Stimulated activated naive CD8-positive, alpha-beta T cell treated with anti-CD3 and anti-CD28 coated beads, Interleukin-15, Interleukin-2, amounts not matched to agents 100 ng/mL and 50 ng/mL, for 24 hours (primary cell): ENCODE results near the gene NSDHL.
"Not testable (repeated sequence)": the region's sequence is repeated elsewhere in the genome, so short reads cannot be mapped to it uniquely, and the experiment has no call there.

Experiments used
- H3K27ac Mint-ChIP-seq: one replicate; pipeline ENCODE4 v1.8.0; 2021; ENCODE audit warnings: mild to moderate bottlenecking, mixed read lengths
- H3K27me3 Mint-ChIP-seq: one replicate; pipeline ENCODE4 v1.8.0; 2021; ENCODE audit warnings: mixed read lengths
- H3K36me3 Mint-ChIP-seq: one replicate; pipeline ENCODE4 v1.8.0; 2021; ENCODE audit warnings: low read depth, mixed read lengths
- H3K4me1 Mint-ChIP-seq: one replicate; pipeline ENCODE4 v1.8.0; 2021; ENCODE audit warnings: low read depth, mixed read lengths
- H3K4me3 Mint-ChIP-seq: one replicate; pipeline ENCODE4 v1.8.0; 2021; ENCODE audit warnings: mild to moderate bottlenecking, mixed read lengths
- H3K9me3 Mint-ChIP-seq: one replicate; pipeline ENCODE4 v1.8.0; 2021; ENCODE audit warnings: mixed read lengths

The NSDHL gene

DNA sequence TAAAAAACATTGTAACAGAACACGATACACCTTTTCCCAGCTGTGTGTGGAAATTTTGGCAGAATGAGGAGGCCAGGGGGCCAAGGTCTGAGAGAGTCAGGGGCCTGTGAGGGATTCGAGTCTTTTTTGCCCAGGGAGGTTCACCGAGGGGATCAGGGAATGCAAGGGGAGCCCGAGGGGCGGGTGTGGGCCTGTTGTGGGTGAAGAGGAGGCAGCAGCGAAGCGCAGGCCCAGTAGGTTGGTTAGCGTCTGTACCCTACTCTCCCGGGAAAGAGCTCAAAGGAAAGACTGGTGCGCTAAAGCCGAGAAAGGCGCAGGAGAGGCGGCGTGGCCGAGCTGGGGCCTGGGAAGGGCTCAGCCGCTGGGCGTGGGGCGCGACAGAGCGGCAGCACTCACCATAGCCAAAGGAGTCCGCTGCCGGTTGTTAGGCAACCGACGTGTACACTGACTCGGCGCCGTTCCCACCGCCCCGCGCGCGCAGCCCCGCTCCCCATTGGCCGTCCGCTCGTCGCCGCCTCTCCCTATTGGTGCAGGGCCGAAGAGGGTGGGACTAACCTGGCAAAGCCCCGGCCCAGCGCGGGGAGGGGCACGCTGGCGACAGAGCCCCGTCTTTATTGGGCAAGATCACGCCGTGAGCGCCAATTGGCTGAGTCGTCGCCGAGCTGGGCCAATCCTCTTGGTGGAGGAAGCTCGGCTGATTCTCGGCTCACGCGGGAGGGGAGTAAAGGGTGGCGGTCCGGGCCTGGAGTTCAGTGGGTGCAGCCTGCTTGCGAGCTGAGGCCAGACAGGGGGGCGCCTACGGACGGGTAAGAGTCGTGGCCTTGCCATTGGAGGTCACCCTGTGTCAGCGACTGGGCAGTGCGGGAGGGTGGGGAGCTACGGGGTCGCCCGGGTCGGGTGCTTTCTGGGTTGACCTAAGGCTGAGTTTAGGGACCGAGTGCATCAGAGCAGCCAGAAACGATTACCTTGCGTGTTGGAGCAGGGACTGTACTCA is at the start of gene NSDHL, which contains the start of gene CETN2:
Gene NSDHL (plus strand): TSS at position 752 of the 994 bp plus-strand sequence. CDS start 15,262 bp downstream, outside the sequence.
Gene CETN2 (minus strand): TSS at position 446 of the 994 bp plus-strand sequence. CDS start 47 bp downstream, at position 399.
- Mint-ChIP-seq H3K4me1 (peaks cover 18% of the 10 kb centered on the region), H3K27me3 (no peaks in the 10 kb centered on the region), H3K4me3 (peak within 1 kb of the TSS; percentile 92), H3K27ac (peak within 1 kb of the TSS; percentile 89), H3K9me3 (no peaks in the 10 kb centered on the region), H3K36me3 (peaks cover 6% of the 10 kb centered on the region)

DNA sequence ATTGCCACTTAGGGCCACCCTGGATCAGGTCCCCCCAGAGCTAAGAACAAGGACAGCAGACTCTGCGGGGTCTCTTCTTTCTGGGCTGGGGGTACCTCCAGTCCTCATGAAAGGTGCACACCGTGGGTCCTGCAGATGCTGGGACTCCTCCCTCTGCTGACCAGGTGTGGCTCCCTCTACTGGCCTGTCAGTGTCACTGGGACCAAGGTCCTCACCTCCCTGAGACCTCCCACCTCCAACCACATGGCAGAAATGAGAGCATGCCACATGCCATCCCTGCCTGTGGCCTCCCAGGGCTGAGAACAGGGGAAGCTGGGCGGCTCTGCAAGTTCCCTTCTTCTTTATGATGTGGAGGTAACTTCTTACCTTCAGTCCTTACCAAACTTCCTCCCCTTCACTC is 43.8 kb upstream of the NSDHL start:
- H3K4me1 Mint-ChIP-seq, H3K27me3 Mint-ChIP-seq, H3K4me3 Mint-ChIP-seq, H3K27ac Mint-ChIP-seq, H3K36me3 Mint-ChIP-seq, H3K9me3 Mint-ChIP-seq: not testable (repeated sequence)

DNA sequence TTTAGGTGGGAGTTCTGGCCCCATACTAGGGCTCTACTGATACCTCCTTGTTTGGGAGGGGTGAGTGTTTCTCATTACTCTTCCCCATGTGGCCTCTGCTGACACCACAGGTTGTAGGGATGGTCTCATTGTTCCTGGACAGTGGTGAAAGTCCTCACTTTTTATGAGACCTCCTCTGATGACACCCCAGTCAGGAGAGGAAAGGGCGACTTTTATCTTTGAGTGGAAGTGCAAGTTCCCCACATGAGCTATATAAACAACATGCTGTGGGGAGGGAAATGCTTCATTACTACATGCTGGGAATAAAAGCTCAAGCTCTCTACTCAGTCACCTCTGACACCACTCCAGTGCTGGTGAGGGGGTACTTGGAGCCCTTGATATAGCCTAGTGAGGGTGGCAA is 31.9 kb upstream of the NSDHL start:
- H3K27ac Mint-ChIP-seq, result no peak overlapping the region

DNA sequence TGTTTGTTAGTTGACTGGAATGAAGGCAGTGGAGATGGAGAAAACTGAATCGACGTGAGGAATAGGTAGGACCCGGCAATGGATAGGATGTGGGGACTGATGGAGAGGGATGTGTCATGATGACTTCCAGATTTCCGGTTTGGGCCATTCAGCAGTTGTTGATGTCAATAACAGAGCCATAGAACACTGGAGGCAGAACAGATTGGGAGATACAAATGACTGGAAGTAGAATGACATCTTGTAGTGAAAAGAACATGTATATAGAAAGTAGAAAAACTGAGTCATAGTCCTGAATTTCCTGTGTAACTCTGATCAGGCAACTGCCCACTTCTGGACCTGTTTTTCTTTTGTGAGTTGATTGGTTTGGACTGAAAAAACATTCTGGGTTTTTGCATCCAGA is 24.8 kb upstream of the NSDHL start:
- H3K4me3 Mint-ChIP-seq, result no peak overlapping the region
- no peaks in the 10 kb centered on the region for H3K9me3 Mint-ChIP-seq
- H3K36me3 Mint-ChIP-seq, result no peaks in the 10 kb centered on the region
- peaks cover 5% of the 10 kb centered on the region for H3K4me1 Mint-ChIP-seq
- H3K27me3 Mint-ChIP-seq, result peaks cover 12% of the 10 kb centered on the region
- H3K27ac Mint-ChIP-seq, result no peak overlapping the region

More for the DNA sequence above, 31.9 kb upstream of the NSDHL start:
- H3K36me3 Mint-ChIP-seq, result no peaks in the 10 kb centered on the region
- no peak overlapping the region for H3K4me3 Mint-ChIP-seq
- no peaks in the 10 kb centered on the region for H3K9me3 Mint-ChIP-seq
- no peaks in the 10 kb centered on the region for H3K4me1 Mint-ChIP-seq
- peaks cover 11% of the 10 kb centered on the region for H3K27me3 Mint-ChIP-seq

DNA sequence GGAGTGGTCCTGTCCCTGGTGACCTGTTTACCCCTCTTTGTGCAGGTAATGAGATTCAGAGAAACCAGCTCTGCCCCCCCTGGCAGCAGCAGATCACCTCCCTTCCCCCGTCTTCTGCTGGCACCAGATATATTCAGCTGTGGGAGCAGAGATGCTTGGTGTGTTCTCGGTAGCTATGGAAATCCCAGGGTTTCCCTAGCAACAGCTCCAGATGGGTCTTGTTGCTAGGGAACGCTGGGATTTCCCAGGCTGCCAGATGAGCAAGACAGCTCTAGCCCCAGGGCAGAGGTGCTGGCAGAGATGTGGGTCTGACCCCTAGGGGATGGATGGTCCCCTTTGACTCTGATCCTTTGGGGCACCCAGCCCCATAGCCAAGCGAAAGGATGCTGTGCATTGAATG is 20.5 kb upstream of the NSDHL start:
- Mint-ChIP-seq H3K36me3 (no peaks in the 10 kb centered on the region), H3K9me3 (no peaks in the 10 kb centered on the region), H3K27me3 (peaks cover 6% of the 10 kb centered on the region), H3K27ac (no peak overlapping the region), H3K4me1 (peaks cover 5% of the 10 kb centered on the region), H3K4me3 (no peak overlapping the region)

DNA sequence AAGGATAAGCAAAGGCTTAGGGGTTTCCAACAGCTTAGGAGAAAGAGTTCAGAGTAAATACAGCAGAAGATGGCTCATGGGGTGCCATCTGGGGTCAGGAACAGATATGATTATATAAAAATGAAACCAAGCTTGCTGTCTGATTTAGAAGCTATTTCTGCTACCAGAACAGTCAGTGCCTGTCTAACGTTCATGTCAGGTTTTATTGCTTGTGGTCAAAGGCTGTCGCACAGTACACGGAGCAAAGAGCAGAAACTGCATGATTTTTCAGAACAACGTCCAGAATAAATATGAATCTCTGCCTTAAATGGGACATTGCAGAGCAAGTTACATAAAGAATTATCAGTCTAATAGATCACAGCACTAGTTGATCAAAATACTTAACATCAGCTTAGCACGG is 17.7 kb upstream of the NSDHL start:
- H3K4me1 Mint-ChIP-seq, result no peaks in the 10 kb centered on the region
- H3K9me3 Mint-ChIP-seq, result no peaks in the 10 kb centered on the region
- no peak overlapping the region for H3K27ac Mint-ChIP-seq
- H3K27me3 Mint-ChIP-seq, result peaks cover 6% of the 10 kb centered on the region
- no peaks in the 10 kb centered on the region for H3K36me3 Mint-ChIP-seq
- no peak overlapping the region for H3K4me3 Mint-ChIP-seq

DNA sequence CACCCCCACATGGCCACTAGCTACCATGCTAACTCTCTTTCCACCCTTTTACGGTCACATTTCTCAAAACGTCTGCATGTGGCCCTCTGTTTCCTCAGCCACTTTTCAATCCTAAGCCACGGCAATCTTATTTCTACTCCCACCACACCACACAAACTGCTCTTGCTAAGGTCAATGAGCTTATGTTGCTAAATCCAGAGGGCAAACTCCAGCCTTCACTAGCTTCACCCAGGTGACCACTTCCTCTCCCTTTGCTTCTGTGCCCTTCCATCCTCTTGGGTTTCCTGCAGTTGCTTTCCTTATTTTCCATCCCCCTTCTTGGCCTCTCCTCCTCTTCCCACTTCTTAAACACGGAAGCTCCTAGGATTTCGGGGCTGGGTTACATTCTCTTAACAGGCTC is 16.8 kb upstream of the NSDHL start:
- Mint-ChIP-seq H3K36me3 (no peaks in the 10 kb centered on the region), H3K4me1 (no peaks in the 10 kb centered on the region), H3K27ac (no peak overlapping the region), H3K27me3 (no peaks in the 10 kb centered on the region), H3K9me3 (no peaks in the 10 kb centered on the region), H3K4me3 (no peak overlapping the region)

DNA sequence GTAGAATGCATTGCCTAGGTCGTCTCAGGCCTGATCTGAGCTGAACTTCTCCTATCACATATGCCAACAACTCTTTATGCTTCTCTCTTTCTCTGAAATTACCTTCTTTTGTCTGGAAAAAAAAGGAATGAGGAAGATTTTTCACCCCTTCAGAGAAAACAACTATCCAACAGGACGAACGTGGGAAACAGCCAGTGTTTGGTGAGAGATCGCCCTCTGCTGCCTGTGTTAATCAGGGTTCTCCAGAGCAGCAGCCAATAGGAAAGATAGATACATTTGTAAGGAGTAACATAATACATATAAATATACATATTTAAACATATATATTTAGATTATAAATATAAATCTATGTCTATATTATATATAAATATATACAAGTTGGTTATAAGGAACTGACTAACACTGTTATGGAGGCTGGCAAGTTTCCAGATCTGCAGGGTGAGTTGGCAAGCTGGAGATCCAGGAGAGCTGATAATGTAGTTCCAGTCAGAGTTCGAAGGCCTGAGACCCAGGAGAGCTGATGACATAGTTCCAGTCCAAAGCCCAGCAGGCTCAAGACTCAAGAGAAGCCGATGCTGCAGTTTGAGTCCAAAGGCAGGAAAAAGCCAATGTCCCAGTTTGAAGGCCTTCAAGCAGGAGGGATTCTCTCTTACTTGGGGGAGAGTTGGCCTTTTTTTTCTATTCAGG is 13.6 kb upstream of the NSDHL start:
- no peak overlapping the region for H3K27ac Mint-ChIP-seq

DNA sequence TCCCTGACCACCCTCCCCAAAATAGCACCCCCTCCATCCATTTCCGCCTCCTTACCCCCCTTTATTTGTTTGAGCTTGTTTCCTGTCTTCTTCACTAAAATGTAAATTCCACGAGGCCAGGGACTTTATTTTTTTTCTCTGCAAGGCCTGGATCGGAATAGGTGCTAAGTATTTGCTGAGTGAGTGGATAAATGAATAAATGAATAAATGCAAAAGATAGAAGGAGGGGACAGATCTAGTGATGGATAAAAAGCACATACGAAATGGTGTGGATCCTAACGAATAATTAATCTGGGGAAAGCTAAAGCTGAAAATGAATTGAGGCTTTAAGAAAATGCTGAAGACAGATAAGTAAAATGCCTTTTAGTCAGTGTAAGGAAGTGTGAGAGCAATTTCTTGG is 12.5 kb upstream of the NSDHL start:
- no peaks in the 10 kb centered on the region for H3K9me3 Mint-ChIP-seq
- H3K36me3 Mint-ChIP-seq, result no peaks in the 10 kb centered on the region
- H3K27ac Mint-ChIP-seq, result no peak overlapping the region
- H3K27me3 Mint-ChIP-seq, result peaks cover 12% of the 10 kb centered on the region
- H3K4me3 Mint-ChIP-seq, result no peak overlapping the region
- H3K4me1 Mint-ChIP-seq, result no peaks in the 10 kb centered on the region

More for the DNA sequence above, 13.6 kb upstream of the NSDHL start:
- no peaks in the 10 kb centered on the region for H3K4me1 Mint-ChIP-seq
- H3K9me3 Mint-ChIP-seq, result no peaks in the 10 kb centered on the region
- H3K27me3 Mint-ChIP-seq, result peaks cover 7% of the 10 kb centered on the region
- H3K36me3 Mint-ChIP-seq, result no peaks in the 10 kb centered on the region
- no peak overlapping the region for H3K4me3 Mint-ChIP-seq

DNA sequence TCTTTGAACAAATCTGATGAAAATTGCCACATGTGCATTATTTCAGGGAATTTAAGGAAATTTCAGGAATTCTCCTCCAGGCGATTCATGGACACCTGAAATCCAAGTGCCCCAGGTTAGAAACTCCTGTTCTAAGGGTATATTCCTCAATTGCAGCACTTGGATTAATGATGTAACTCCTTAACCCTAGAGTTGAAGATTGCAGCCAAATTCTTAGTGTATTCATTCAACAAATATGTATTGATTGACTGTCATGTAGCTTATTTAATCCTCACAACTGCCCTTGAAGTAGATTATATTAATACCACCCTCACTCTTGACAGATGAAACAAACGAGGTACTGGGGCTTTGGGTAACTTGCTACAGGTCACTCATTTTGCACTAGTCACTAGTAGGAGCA is 11.6 kb upstream of the NSDHL start:
- H3K9me3 Mint-ChIP-seq, result no peaks in the 10 kb centered on the region
- H3K27me3 Mint-ChIP-seq, result peaks cover 12% of the 10 kb centered on the region
- no peaks in the 10 kb centered on the region for H3K36me3 Mint-ChIP-seq
- no peaks in the 10 kb centered on the region for H3K4me1 Mint-ChIP-seq
- no peak overlapping the region for H3K27ac Mint-ChIP-seq
- no peak overlapping the region for H3K4me3 Mint-ChIP-seq

DNA sequence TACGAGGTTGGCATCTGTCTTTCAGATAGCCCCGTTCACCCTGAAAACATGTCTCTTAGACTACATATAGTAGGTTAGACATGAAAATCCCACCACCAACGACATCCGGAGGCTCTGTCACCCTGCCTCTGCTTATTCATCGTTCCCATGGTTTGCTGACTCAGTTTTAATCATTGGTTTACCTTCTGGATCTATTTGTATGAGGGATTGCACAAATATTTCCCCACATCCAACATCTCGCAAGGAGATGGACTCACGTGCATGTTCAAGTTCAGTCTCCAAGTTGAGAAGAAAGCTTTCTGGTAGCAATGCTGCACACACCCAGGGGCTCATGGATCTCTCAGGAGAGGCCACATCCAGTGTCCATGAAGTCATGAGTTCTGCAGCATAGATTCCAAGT is 11.1 kb upstream of the NSDHL start:
- no peak overlapping the region for H3K4me3 Mint-ChIP-seq
- H3K9me3 Mint-ChIP-seq, result no peaks in the 10 kb centered on the region
- peaks cover 12% of the 10 kb centered on the region for H3K27me3 Mint-ChIP-seq
- H3K4me1 Mint-ChIP-seq, result no peaks in the 10 kb centered on the region
- H3K36me3 Mint-ChIP-seq, result no peaks in the 10 kb centered on the region
- H3K27ac Mint-ChIP-seq, result no peak overlapping the region

DNA sequence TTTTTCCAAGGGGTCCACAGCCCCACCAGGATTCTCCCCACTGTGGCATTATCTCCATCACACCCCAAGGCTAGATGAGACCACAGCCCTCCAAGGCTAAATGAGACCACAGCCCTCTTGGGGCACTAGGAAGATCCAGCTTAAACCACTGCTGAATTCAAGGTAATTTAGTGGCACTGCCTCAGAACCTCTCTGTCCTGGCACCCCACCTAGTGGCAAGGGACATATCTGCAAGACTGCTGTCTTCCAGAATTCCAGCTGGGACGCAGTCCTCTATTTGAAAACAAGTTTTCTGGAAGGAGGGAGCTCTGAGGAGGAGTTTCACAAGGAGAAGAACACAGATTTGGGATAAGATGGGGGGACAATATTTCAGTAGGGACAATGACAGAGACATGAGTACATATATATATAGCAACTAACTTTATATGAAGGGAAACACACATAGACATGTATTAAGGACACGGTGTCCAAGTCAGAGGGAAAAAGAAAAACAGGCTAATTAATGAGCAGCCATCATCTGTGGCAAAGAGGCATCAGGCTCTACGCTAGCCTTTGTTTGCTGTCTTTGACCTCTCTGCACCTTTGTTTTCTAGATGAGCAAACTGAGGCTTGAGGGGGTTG is 9.6 kb upstream of the NSDHL start:
- H3K4me3 Mint-ChIP-seq, result no peak overlapping the region
- no peaks in the 10 kb centered on the region for H3K9me3 Mint-ChIP-seq
- H3K36me3 Mint-ChIP-seq, result no peaks in the 10 kb centered on the region
- no peaks in the 10 kb centered on the region for H3K4me1 Mint-ChIP-seq
- H3K27ac Mint-ChIP-seq, result no peak overlapping the region
- peaks cover 12% of the 10 kb centered on the region for H3K27me3 Mint-ChIP-seq

DNA sequence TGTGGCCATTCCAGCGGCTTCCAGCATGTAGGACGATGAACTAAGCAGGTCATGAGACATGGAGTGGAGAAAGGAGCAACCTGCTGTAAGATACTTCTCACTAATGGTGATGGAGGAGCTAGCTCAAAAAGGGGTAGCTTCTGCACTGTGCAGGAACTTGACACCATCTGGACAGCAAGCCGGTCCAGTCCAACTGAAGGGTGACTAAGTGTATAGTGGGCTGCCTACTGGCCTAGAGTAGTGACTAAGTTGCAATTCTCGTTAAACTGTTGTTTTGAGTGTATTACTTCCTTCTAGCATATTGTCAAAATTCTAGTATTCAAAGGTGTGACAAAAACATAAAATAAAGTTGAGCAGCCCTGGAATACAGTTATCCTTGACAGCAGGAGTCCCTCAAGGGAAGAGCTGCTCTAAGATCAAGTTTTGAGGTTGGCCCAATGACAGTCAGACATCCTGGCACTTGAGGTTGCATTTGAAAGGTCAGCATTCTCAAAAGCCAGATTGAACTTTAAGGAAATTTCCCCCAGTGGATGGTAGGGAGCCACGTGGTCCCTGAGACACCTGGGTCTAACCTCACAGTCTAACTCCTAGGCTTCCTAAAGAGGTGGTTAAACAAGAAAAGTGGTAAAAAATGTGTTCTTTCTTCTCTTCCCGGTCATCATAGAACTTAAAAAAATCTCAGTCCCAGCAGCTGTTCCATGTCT is 8.3 kb upstream of the NSDHL start:
- no peaks in the 10 kb centered on the region for H3K9me3 Mint-ChIP-seq
- peaks cover 12% of the 10 kb centered on the region for H3K27me3 Mint-ChIP-seq
- no peaks in the 10 kb centered on the region for H3K36me3 Mint-ChIP-seq
- no peak overlapping the region for H3K27ac Mint-ChIP-seq
- H3K4me3 Mint-ChIP-seq, result no peak overlapping the region
- no peaks in the 10 kb centered on the region for H3K4me1 Mint-ChIP-seq

DNA sequence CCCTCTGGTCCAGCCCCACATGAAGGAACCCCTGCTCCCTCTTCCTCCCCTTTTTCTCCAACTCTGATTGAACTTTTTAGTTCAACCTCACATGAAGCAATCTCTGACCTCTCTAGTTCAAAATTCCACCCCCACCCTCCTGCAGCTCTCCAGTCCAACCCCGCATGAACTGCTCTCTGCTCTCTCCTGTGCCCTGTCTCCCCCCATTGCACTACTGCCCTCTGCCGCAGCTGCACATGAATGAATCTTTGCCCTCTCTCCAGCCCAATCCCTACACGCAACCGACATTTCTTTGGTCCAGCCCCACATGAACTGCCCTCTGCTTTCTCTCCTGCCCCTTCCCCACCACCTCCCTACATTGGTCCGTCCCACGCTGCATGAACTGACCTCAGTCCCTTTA is 7.2 kb upstream of the NSDHL start:
- Mint-ChIP-seq H3K36me3 (no peaks in the 10 kb centered on the region), H3K27me3 (peaks cover 12% of the 10 kb centered on the region), H3K9me3 (no peaks in the 10 kb centered on the region), H3K4me3 (no peak overlapping the region), H3K27ac (no peak overlapping the region), H3K4me1 (no peaks in the 10 kb centered on the region)
